Measurements from ENCODE around the gene SPEG. TPM values are rescaled to one million over a fixed set of nuclear protein-coding genes. Genes with fewer than 3 reads are reported as not detected.

SPEG gene
- total RNA-seq, 1 experiment from 2014 or later, result 16.7 TPM

GRCh38 chr2:219469186-219469724 is 34.6 kb downstream of the SPEG start:
- no TSS peak for BruUV-seq (replicated peaks)
- Mint-ChIP-seq H3K27me3 (ENCODE audit: unreplicated experiment) (no peaks in the 10 kb centered on the region), H3K4me3 (ENCODE audit: low read depth, unreplicated experiment) (no peak overlapping the region), H3K36me3 (ENCODE audit: insufficient read depth, unreplicated experiment) (no peaks in the 10 kb centered on the region), H3K4me1 (ENCODE audit: low read depth, unreplicated experiment) (peaks cover 13% of the 10 kb centered on the region), H3K27ac (ENCODE audit: unreplicated experiment) (no peak overlapping the region), H3K9me3 (ENCODE audit: low read depth, unreplicated experiment) (no peaks in the 10 kb centered on the region)
- intact Hi-C loops (cut with micrococcal nuclease; ENCODE audit: unreplicated experiment), result no loop called here
- no peak for TF ChIP-seq CTCF (IDR thresholded peaks at IDR 0.05; ENCODE audit: unreplicated experiment)
- no peak for DNase-seq
- CTCF ChIA-PET, result interaction anchor here (0.7 to 1.2 kb wide), 2 partner anchors 8 to 26 kb away, joined by 3 read pairs; no protein-coding TSS in a partner anchor

- CTCF ChIA-PET, result interaction anchor here (1.4 kb wide), 1 partner anchor 59 kb away, joined by 5 read pairs; no protein-coding TSS in a partner anchor
- no peak overlapping the region for H3K4me3 Mint-ChIP-seq (ENCODE audit: low read depth, unreplicated experiment)
- no peak for TF ChIP-seq CTCF (IDR thresholded peaks at IDR 0.05; ENCODE audit: unreplicated experiment)
- H3K4me1 Mint-ChIP-seq (ENCODE audit: low read depth, unreplicated experiment), result peaks cover 13% of the 10 kb centered on the region
- intact Hi-C loops (cut with micrococcal nuclease; ENCODE audit: unreplicated experiment), result no loop called here
- DNase-seq, result no peak
- H3K9me3 Mint-ChIP-seq (ENCODE audit: low read depth, unreplicated experiment), result no peaks in the 10 kb centered on the region
- no peak overlapping the region for H3K27ac Mint-ChIP-seq (ENCODE audit: unreplicated experiment)
- no peaks in the 10 kb centered on the region for H3K27me3 Mint-ChIP-seq (ENCODE audit: unreplicated experiment)
- no TSS peak for BruUV-seq (replicated peaks)
- H3K36me3 Mint-ChIP-seq (ENCODE audit: insufficient read depth, unreplicated experiment), result no peaks in the 10 kb centered on the region
These were observed 35.8 kb downstream of the SPEG start for GRCh38 chr2:219470429-219470828.

GRCh38 chr2:219471476-219472371 is 37.1 kb downstream of the SPEG start:
- no peak overlapping the region for H3K27ac Mint-ChIP-seq (ENCODE audit: unreplicated experiment)
- H3K4me3 Mint-ChIP-seq (ENCODE audit: low read depth, unreplicated experiment), result no peak overlapping the region
- no peak for TF ChIP-seq CTCF (IDR thresholded peaks at IDR 0.05; ENCODE audit: unreplicated experiment)
- peaks cover 21% of the 10 kb centered on the region for H3K4me1 Mint-ChIP-seq (ENCODE audit: low read depth, unreplicated experiment)
- CTCF ChIA-PET, result no interaction called here
- BruUV-seq (replicated peaks), result no TSS peak
- DNase-seq, result no peak
- intact Hi-C loops (cut with micrococcal nuclease; ENCODE audit: unreplicated experiment), result no loop called here
- no peaks in the 10 kb centered on the region for H3K9me3 Mint-ChIP-seq (ENCODE audit: low read depth, unreplicated experiment)
- H3K27me3 Mint-ChIP-seq (ENCODE audit: unreplicated experiment), result no peaks in the 10 kb centered on the region
- H3K36me3 Mint-ChIP-seq (ENCODE audit: insufficient read depth, unreplicated experiment), result no peaks in the 10 kb centered on the region

- H3K27me3 Mint-ChIP-seq (ENCODE audit: unreplicated experiment), result no peaks in the 10 kb centered on the region
- CTCF ChIA-PET, result no interaction called here
- intact Hi-C loops (cut with micrococcal nuclease; ENCODE audit: unreplicated experiment), result no loop called here
- DNase-seq, result no peak
- no peaks in the 10 kb centered on the region for H3K36me3 Mint-ChIP-seq (ENCODE audit: insufficient read depth, unreplicated experiment)
- no TSS peak for BruUV-seq (replicated peaks)
- peaks cover 11% of the 10 kb centered on the region for H3K4me1 Mint-ChIP-seq (ENCODE audit: low read depth, unreplicated experiment)
- no peak for TF ChIP-seq CTCF (IDR thresholded peaks at IDR 0.05; ENCODE audit: unreplicated experiment)
- H3K9me3 Mint-ChIP-seq (ENCODE audit: low read depth, unreplicated experiment), result no peaks in the 10 kb centered on the region
- H3K4me3 Mint-ChIP-seq (ENCODE audit: low read depth, unreplicated experiment), result no peak overlapping the region
- no peak overlapping the region for H3K27ac Mint-ChIP-seq (ENCODE audit: unreplicated experiment)
These were observed 38.1 kb downstream of the SPEG start for GRCh38 chr2:219472629-219473187.

All from Calu3 (cell line).